ENCODE measurements around the gene TMIGD1. TPM values are rescaled to one million over a fixed set of nuclear protein-coding genes. Genes with fewer than 3 reads are reported as not detected.

Gene TMIGD1
- total and polyA plus RNA-seq, 2 of the 13 experiments (the other 11 are each of a cell fraction or from before 2014, with no cell fraction given), result not detected

DNA sequence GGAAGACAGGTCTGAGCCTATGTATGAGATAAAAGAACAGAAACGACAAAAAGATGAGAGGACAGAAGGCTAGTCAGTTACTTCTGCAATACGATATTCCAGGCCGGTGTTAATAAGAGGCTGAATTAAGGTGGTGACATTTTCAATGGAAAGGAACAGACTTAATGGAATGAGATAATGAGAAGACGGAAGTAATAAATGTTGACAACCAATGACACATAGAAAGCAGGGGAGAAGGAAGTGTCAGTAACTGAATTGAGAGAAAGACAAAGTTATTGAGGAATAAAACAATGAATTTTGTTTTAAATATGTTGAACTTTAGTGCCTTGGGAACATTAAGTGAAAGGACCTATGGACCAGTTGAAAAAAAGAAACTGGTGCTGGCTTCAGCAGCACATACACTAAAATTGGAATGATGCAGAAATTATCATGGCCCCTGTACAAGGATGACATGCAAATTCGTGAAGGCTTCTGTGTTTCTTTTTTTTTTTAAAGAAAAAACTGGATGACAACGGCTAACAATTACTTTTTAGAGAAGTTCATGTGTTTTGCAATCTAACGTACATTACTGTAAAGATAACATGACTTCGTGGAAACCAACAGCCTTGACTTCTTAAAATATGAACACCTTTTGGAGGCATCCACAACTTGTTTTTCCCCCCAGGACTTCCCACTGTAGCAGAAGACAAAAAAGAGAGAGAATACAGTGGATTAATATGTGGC is 26.4 kb upstream of the TMIGD1 start:
- intact Hi-C loops (cut with micrococcal nuclease; ENCODE audit: unreplicated experiment), result no loop called here
- Histone ChIP-seq H3K4me3 (replicated peaks in 1 of 3; ENCODE audit: insufficient read depth in 1 of 3, low read depth in 2 of 3, low read length in 3 of 3) (no peak overlapping the region), H3K36me3 (replicated peaks in 1 of 2; ENCODE audit: control insufficient read depth in 1 of 2, insufficient read depth in 2 of 2, low read length in 2 of 2) (no peaks in the 10 kb centered on the region), H3K9me3 (ENCODE audit: low read length) (peaks cover 9% of the 10 kb centered on the region), H3K79me2 (ENCODE audit: insufficient read depth, low read length) (no peaks in the 10 kb centered on the region), H3K4me1 (ENCODE audit: insufficient read depth, low read length) (peaks cover 21% of the 10 kb centered on the region), H3K27ac (ENCODE audit: extremely low read length, insufficient read depth, low read length) (no peak overlapping the region), H2AFZ (ENCODE audit: low read length) (no peak overlapping the region), H3K4me2 (ENCODE audit: low read depth, low read length) (no peak overlapping the region), H4K20me1 (ENCODE audit: insufficient read depth, low read length) (no peaks in the 10 kb centered on the region), H3K9ac (ENCODE audit: insufficient read depth, low read depth, low read length) (no peak overlapping the region), H3K27me3 (ENCODE audit: control insufficient read depth in 1 of 2, insufficient read depth in 2 of 2, low read length in 2 of 2) (no peaks in the 10 kb centered on the region; a peak in 1 of 5 replicates)
- no peak for TF ChIP-seq FOXC1 (CRISPR knock-in tag; IDR thresholded peaks at IDR 0.05; ENCODE audit: borderline replicate concordance)
- no peak for TF ChIP-seq MTA1 (CRISPR knock-in tag; IDR thresholded peaks at IDR 0.05; ENCODE audit: borderline replicate concordance)
- no peak for TF ChIP-seq ERF (CRISPR knock-in tag; IDR thresholded peaks at IDR 0.05)
- no peak for TF ChIP-seq ZNF496 (CRISPR knock-in tag; IDR thresholded peaks at IDR 0.05; ENCODE audit: insufficient replicate concordance)
- TF ChIP-seq WIZ (CRISPR knock-in tag; IDR thresholded peaks at IDR 0.05), result no peak
- no peak for TF ChIP-seq HNRNPUL1 (IDR thresholded peaks at IDR 0.05; ENCODE audit: low read depth, low read length)
- FAIRE-seq (no peak), DNase-seq (ENCODE audit: low spot score) (no peak), ATAC-seq (no peak)
- POLR2A ChIA-PET, result no interaction called here
- WGBS (ENCODE audit: low lambda C conversion rate), result 35% methylated on average over 8 of the region's 8 CpGs
- in situ Hi-C loops (cut with HindIII; ENCODE audit: extremely low pct_ligation_motif_present, low pct_unique_long_range_greater_than_20kb), result no loop called here
- CTCF ChIA-PET (ENCODE audit: low intra/inter-chr PET ratio, low total read pairs), result no interaction called here
- BruUV-seq (replicated peaks), result no TSS peak

DNA sequence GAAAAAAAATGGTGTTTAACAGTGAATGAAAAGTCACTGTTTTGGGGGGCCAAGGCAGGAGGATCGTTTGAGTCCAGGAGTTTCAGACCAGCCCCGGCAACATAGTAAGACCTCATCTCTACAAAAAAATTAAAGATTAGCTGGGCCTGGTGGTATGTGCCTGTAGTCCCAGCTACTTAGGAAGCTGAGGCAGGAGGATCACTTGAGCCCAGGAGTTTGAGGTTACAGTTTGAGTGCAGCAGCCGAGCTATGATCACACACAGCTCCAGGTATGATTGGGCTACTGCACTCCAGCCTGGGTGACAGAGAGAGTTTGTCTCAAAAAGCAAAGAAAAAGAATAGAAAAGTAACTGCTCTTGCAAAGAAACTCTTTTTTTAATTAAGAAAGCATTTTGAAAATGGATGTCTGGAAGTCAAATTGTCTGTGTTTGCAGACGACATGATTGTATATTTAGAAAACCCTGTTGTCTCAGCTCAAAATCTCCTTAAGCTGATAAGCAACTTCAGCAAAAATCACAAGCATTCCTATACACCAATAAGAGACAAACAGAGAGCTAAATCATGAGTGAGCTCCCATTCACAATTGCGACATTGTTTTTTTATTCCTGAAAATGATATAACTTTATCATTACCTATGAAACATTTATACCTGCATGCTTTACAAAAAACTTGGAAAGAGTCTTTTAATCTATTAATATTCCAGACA is 24.4 kb upstream of the TMIGD1 start:
- in situ Hi-C loops (cut with HindIII; ENCODE audit: extremely low pct_ligation_motif_present, low pct_unique_long_range_greater_than_20kb), result no loop called here
- TF ChIP-seq, protein P1, sequence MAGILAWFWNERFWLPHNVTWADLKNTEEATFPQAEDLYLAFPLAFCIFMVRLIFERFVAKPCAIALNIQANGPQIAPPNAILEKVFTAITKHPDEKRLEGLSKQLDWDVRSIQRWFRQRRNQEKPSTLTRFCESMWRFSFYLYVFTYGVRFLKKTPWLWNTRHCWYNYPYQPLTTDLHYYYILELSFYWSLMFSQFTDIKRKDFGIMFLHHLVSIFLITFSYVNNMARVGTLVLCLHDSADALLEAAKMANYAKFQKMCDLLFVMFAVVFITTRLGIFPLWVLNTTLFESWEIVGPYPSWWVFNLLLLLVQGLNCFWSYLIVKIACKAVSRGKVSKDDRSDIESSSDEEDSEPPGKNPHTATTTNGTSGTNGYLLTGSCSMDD (CRISPR knock-in tag; IDR thresholded peaks at IDR 0.05), result no peak
- TF ChIP-seq MAFK (conservative IDR thresholded peaks at IDR 0.05 in 1 of 2, IDR thresholded peaks at IDR 0.05 in 1 of 2; ENCODE audit: low read length in 2 of 2), result peak in 1 of 2 experiments; percentile 43; a peak in 2 of 4 replicates
- 0 out of 2 replicates have a peak, but pooled peaks have one; percentile 34 for TF ChIP-seq MAFF (IDR thresholded peaks at IDR 0.05; ENCODE audit: low read depth, low read length)
- Histone ChIP-seq H2AFZ (ENCODE audit: low read length) (no peak overlapping the region), H3K9me3 (ENCODE audit: low read length) (peaks cover 9% of the 10 kb centered on the region), H3K9ac (ENCODE audit: insufficient read depth, low read depth, low read length) (no peak overlapping the region), H3K27ac (ENCODE audit: extremely low read length, insufficient read depth, low read length) (no peak overlapping the region), H4K20me1 (ENCODE audit: insufficient read depth, low read length) (no peaks in the 10 kb centered on the region), H3K4me2 (ENCODE audit: low read depth, low read length) (no peak overlapping the region), H3K79me2 (ENCODE audit: insufficient read depth, low read length) (no peaks in the 10 kb centered on the region), H3K27me3 (ENCODE audit: control insufficient read depth in 1 of 2, insufficient read depth in 2 of 2, low read length in 2 of 2) (no peaks in the 10 kb centered on the region; a peak in 1 of 5 replicates), H3K4me3 (replicated peaks in 1 of 3; ENCODE audit: insufficient read depth in 1 of 3, low read depth in 2 of 3, low read length in 3 of 3) (no peak overlapping the region), H3K36me3 (replicated peaks in 1 of 2; ENCODE audit: control insufficient read depth in 1 of 2, insufficient read depth in 2 of 2, low read length in 2 of 2) (no peaks in the 10 kb centered on the region), H3K4me1 (ENCODE audit: insufficient read depth, low read length) (peaks cover 12% of the 10 kb centered on the region)
- ATAC-seq (0 out of 3 replicates have a peak, but pooled peaks have one; percentile 25), FAIRE-seq (no peak), DNase-seq (ENCODE audit: low spot score) (no peak)
- POLR2A ChIA-PET, result interaction anchor here (1.1 kb wide), 1 partner anchor 13 kb away, joined by 6 read pairs; no protein-coding TSS in a partner anchor
- 12% methylated on average over 5 of the region's 5 CpGs for WGBS (ENCODE audit: low lambda C conversion rate)
- CTCF ChIA-PET (ENCODE audit: low intra/inter-chr PET ratio, low total read pairs), result no interaction called here
- intact Hi-C loops (cut with micrococcal nuclease; ENCODE audit: unreplicated experiment), result no loop called here
- BruUV-seq (replicated peaks), result no TSS peak
